Small intestine (tissue), 7 donors: Measurements from ENCODE around the gene SMIM20. TPM values are rescaled to one million over a fixed set of nuclear protein-coding genes. Genes with fewer than 3 reads are reported as not detected.

ENCODE experiments used
- DNase-seq, 2 donors: peaks; one replicate each; pipeline versions ENCODE4 v3.0.0 to v3.0.0-alpha.2; 2013
- FAIRE-seq: peaks from 2 replicates; lab custom pipeline; 2012; peaks lifted over from hg19 to GRCh38; lab: Jason Lieb, UNC
- H3K27ac ChIP-seq, 3 donors: one replicate each; pipeline ENCODE4 v1.5.1; 2013; ENCODE audit warnings: low read length in 2 of 3, mild to moderate bottlenecking in 2 of 3, control low read depth in 1 of 3, inconsistent platforms in 1 of 3, low read depth in 1 of 3, moderate library complexity in 1 of 3
- H3K27me3 ChIP-seq, 3 donors: one replicate each; pipeline ENCODE4 v1.6.1; 2013; ENCODE audit warnings: low read length in 3 of 3, inconsistent platforms in 1 of 3; ENCODE audit not compliant: control insufficient read depth in 3 of 3, insufficient read depth in 3 of 3
- H3K36me3 ChIP-seq, 3 donors: one replicate each; pipeline ENCODE4 v1.6.1; 2013; ENCODE audit warnings: low read length in 3 of 3, inconsistent platforms in 1 of 3, low read depth in 1 of 3, mild to moderate bottlenecking in 1 of 3, moderate library complexity in 1 of 3; ENCODE audit not compliant: control insufficient read depth in 3 of 3, insufficient read depth in 2 of 3
- H3K4me1 ChIP-seq, 3 donors: one replicate each; pipeline ENCODE4 v1.6.1; 2013; ENCODE audit warnings: low read length in 2 of 3, inconsistent platforms in 1 of 3, low read depth in 1 of 3, mild to moderate bottlenecking in 1 of 3, moderate library complexity in 1 of 3; ENCODE audit not compliant: control insufficient read depth in 3 of 3, insufficient read depth in 2 of 3
- H3K4me3 ChIP-seq, 3 donors: one replicate each; pipeline ENCODE4 v1.5.1; 2013; ENCODE audit warnings: low read length in 3 of 3, control low read depth in 1 of 3, inconsistent platforms in 1 of 3, low read depth in 1 of 3, mild to moderate bottlenecking in 1 of 3, moderate library complexity in 1 of 3
- H3K9me3 ChIP-seq, 2 donors: one replicate each; pipeline ENCODE4 v1.6.1; 2013; ENCODE audit warnings: low read depth in 1 of 2, low read length in 1 of 2; ENCODE audit not compliant: control insufficient read depth in 2 of 2, insufficient read depth in 1 of 2
- WGBS, 3 donors: extraction: QIAGEN DNeasy Blood & Tissue Kit; methylation state at CpG; one replicate each; pipeline ENCODE4 v1.1.7; 2013; 5-methylcytosine and 5-hydroxymethylcytosine counted together
- polyA plus RNA-seq, 4 donors: library from polyadenylated mRNA; stranded (reverse) in 3 of 4; unstranded in 1 of 4; fragments of 200-250 nt in 3 of 4; fragments of 120-200 nt in 1 of 4; gene quantifications; one replicate each; pipeline versions ENCODE4 v1.2.1 to v1.2.3, GENCODE V29; 2013
- donor health status: healthy with polysubstance abuse.
- donor health status: control.
- donor health status: control.
- donor health status: Bipolar disorder and iron deficiency.
- donor health status: healthy.

Gene SMIM20
- polyA plus RNA-seq, 4 donors, result 50.1 to 101 (median 75.5) TPM

GRCh38 chr4:25972984-25973745, 59.1 kb downstream of the SMIM20 start:
- Histone ChIP-seq H3K27me3 (no peaks in the 10 kb centered on the region), H3K4me3 (no peak overlapping the region), H3K36me3 (no peaks in the 10 kb centered on the region), H3K27ac (no peak overlapping the region), H3K9me3 (no peaks in the 10 kb centered on the region), H3K4me1 (peaks cover 0 to 14% (median 0%) of the 10 kb centered on the region in 3 donors)
- no peak for DNase-seq
- WGBS, 3 donors, result 77 to 85% (median 78%) methylated on average over 8 of the region's 8 CpGs
- no peak for FAIRE-seq

GRCh38 chr4:25976780-25977179, 62.8 kb downstream of the SMIM20 start:
- Histone ChIP-seq H3K27ac (no peak overlapping the region), H3K9me3 (peaks cover 0 to 9% of the 10 kb centered on the region in 2 donors), H3K4me1 (no peaks in the 10 kb centered on the region), H3K27me3 (no peaks in the 10 kb centered on the region), H3K4me3 (no peak overlapping the region), H3K36me3 (no peaks in the 10 kb centered on the region)
- WGBS, 3 donors, result 77 to 89% (median 79%) methylated on average over 7 of the region's 7 CpGs
- DNase-seq (no peak), FAIRE-seq (no peak)

- Histone ChIP-seq H3K4me3 (no peak overlapping the region), H3K27me3 (no peaks in the 10 kb centered on the region), H3K9me3 (peaks cover 0 to 9% of the 10 kb centered on the region in 2 donors), H3K4me1 (no peaks in the 10 kb centered on the region), H3K27ac (no peak overlapping the region), H3K36me3 (no peaks in the 10 kb centered on the region)
- WGBS, 3 donors, result 84 to 90% (median 89%) methylated on average over 12 of the region's 12 CpGs
- no peak for DNase-seq
- FAIRE-seq, result no peak
These were observed 63.6 kb downstream of the SMIM20 start for GRCh38 chr4:25977397-25978170.

GRCh38 chr4:25978327-25978726, 64.3 kb downstream of the SMIM20 start:
- WGBS, 3 donors, result 69 to 79% (median 74%) methylated on average over 8 of the region's 8 CpGs
- H3K36me3 ChIP-seq, result no peaks in the 10 kb centered on the region
- FAIRE-seq (no peak), DNase-seq (no peak)
- no peak overlapping the region for H3K27ac ChIP-seq
- no peak overlapping the region for H3K4me3 ChIP-seq
- no peaks in the 10 kb centered on the region for H3K4me1 ChIP-seq
- H3K27me3 ChIP-seq, result no peaks in the 10 kb centered on the region
- H3K9me3 ChIP-seq, result peaks cover 0 to 9% of the 10 kb centered on the region in 2 donors

Other genes with a start within 250 kb of the SMIM20 start
- gene SEL1L3, start 51.2 kb upstream of the SMIM20 start, polyA plus RNA-seq, result 10 to 100 TPM; 42.7 to 77.5 (median 51.2) TPM